ENCODE data around the gene ZYG11A. TPM values are rescaled to one million over a fixed set of nuclear protein-coding genes. Genes with fewer than 3 reads are reported as not detected.

Gene ZYG11A
- total and polyA plus RNA-seq, 2 donors (not counting 3 experiments of a cell fraction or from before 2014, with no cell fraction given), result 0.40 to 2.1 TPM

DNA sequence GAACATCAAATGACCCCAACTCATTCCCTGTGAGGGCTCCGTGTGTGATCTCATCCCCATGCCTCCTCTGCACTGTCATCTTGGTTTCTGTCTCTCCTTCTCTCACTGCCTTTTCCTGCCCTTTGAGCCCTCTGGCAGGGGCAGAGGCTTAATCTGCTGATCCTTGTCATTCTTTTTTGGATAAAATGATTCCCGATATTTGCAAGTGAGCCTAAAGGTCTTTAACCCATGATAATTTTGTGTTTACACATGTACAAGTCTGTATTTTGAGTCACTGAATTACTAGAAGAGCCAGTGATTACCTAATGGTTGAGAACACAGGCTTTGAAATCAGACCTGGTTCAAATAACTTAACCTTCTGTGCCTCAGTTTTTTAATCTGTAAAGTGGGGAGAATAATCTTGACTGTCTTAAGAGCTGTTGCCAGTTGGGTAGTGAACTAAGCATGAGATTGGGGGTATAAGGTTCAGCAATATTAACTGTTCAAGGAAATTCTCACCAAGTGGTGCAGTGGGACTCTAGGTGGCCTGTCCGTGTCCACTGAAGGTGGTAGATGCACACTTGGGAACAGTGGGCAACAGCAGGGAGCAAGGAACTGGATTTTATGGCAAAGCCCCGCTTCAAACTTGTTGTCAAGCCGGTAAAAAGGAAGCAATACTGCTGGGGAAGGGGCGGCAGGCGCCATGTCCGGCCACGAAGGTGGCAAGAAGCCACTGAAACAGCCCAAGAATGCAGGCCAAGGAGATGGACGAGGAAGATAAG is 77.3 kb downstream of the ZYG11A start:
- Histone ChIP-seq H3K36me3 (ENCODE audit: control insufficient read depth in 2 of 2, extremely low read depth in 1 of 2, insufficient read depth in 2 of 2, low read length in 2 of 2) (no peaks in the 10 kb centered on the region), H3K4me2 (ENCODE audit: insufficient read depth, low read length) (no peak overlapping the region), H4K20me1 (replicated peaks; ENCODE audit: control insufficient read depth, extremely low read depth, insufficient read depth, low read length) (no peaks in the 10 kb centered on the region), H3K9me1 (replicated peaks; ENCODE audit: control insufficient read depth, extremely low read depth, insufficient read depth, low read length) (no peaks in the 10 kb centered on the region), H3K9ac (replicated peaks; ENCODE audit: extremely low read depth, insufficient read depth, low read length) (no peak overlapping the region), H3K4me3 (replicated peaks in 1 of 3; ENCODE audit: insufficient read depth in 1 of 3, low read depth in 1 of 3, low read length in 3 of 3) (no peak overlapping the region), H2AFZ (ENCODE audit: low read depth, low read length) (no peak overlapping the region), H3K79me2 (ENCODE audit: control insufficient read depth, insufficient read depth, low read length) (no peaks in the 10 kb centered on the region), H3K9me3 (replicated peaks; ENCODE audit: control insufficient read depth, insufficient read depth, low read length) (no peaks in the 10 kb centered on the region), H3K27me3 (ENCODE audit: control insufficient read depth in 2 of 2, insufficient read depth in 2 of 2, low read length in 2 of 2) (no peaks in the 10 kb centered on the region), H3K4me1 (ENCODE audit: control insufficient read depth, extremely low read depth, insufficient read depth, low read length) (no peaks in the 10 kb centered on the region), H3K27ac (ENCODE audit: insufficient read depth, low read depth, low read length) (no peak overlapping the region)
- FAIRE-seq (no peak), DNase-seq (ENCODE audit: low read depth, low spot score) (no peak)
- dilution Hi-C loops (cut with MboI; ENCODE audit: extremely low pct_ligation_motif_present, low sequenced_read_pairs), result no loop called here
- ChIA-PET CTCF (interaction anchor here (0.6 to 1.6 kb wide), 3 partner anchors 28 to 262 kb away, joined by 3 read pairs; no protein-coding TSS in a partner anchor), POLR2A (no interaction called here)
- TF ChIP-seq POLR2AphosphoS5 (IDR thresholded peaks at IDR 0.05; ENCODE audit: insufficient read depth, low read depth, low read length), result no peak
- TF ChIP-seq, protein P1, sequence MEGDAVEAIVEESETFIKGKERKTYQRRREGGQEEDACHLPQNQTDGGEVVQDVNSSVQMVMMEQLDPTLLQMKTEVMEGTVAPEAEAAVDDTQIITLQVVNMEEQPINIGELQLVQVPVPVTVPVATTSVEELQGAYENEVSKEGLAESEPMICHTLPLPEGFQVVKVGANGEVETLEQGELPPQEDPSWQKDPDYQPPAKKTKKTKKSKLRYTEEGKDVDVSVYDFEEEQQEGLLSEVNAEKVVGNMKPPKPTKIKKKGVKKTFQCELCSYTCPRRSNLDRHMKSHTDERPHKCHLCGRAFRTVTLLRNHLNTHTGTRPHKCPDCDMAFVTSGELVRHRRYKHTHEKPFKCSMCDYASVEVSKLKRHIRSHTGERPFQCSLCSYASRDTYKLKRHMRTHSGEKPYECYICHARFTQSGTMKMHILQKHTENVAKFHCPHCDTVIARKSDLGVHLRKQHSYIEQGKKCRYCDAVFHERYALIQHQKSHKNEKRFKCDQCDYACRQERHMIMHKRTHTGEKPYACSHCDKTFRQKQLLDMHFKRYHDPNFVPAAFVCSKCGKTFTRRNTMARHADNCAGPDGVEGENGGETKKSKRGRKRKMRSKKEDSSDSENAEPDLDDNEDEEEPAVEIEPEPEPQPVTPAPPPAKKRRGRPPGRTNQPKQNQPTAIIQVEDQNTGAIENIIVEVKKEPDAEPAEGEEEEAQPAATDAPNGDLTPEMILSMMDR (IDR thresholded peaks at IDR 0.05; ENCODE audit: extremely low read depth in 1 of 2, insufficient read depth in 1 of 2, low read depth in 1 of 2, low read length in 2 of 2), result no peak
- no peak for TF ChIP-seq EZH2 (IDR thresholded peaks at IDR 0.05; ENCODE audit: borderline replicate concordance, low read depth, low read length, severe bottlenecking)
- intact Hi-C loops (cut with micrococcal nuclease), result loop anchor here (2.0 to 5.0 kb wide), 3 partner anchors 129 to 262 kb away; no protein-coding TSS in a partner anchor
- TSS peak; percentile 21 for BruUV-seq (replicated peaks)

Measured in endothelial cell of umbilical vein (primary cell).